ENCODE results near the gene F12. TPM values are rescaled to one million over a fixed set of nuclear protein-coding genes. Genes with fewer than 3 reads are reported as not detected.

F12 gene
- total and polyA plus RNA-seq, 2 of the 8 experiments (the other 6 are each of a cell fraction or from before 2014, with no cell fraction given), result 6.5 to 7.8 TPM

DNA sequence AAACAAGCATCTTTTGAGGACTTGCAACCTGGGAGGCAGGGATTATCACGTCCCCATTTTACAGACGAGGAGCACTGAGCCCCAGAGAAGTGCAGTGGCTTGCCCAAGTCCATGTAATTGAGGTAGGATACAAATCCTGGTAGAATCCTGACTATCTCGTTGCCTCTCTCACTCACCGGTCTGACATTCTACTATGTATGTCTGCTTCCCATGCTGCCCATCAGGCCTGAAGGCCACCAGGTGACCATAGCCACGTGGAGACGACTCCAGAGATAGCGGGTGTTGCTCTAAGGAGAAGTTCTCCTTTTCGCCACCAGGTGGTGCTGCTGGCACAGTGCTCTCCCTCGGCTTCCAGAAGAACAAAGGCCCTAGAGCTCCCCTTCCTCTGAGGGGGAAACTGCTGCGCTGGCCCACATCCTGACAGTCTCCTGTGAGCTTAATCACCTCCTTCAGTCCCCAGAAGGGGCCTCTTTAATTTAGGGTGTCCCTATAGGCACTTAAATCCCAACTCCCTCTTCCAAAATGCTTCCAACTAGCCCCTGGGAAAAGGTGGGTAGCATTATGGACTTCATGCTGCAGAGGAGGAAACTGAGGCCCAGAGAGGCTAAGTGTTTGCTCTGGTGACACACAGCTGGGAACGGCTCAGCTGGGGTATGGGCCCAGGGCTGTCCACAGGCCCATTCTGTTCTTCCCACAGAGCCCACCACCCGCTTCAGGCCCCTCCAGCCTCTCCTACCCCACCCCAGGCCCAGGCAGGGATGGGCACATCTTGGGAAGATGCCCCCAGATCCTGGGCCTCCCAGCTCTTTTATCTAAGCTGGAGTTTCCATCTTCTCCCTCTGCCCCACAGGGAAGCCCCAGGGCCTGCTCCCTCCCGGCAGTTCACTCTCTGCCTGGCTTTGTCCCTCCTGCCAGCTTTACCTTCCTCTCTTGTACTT lies 18.7 kb downstream of the F12 start (continued):
- no peak for TF ChIP-seq RFX5 (IDR thresholded peaks at IDR 0.05; ENCODE audit: borderline replicate concordance, low read depth, low read length)
- TF ChIP-seq TAF1 (IDR thresholded peaks at IDR 0.05; ENCODE audit: low read depth, low read length), result no peak
- TF ChIP-seq ZNF274 (IDR thresholded peaks at IDR 0.05; ENCODE audit: borderline replicate concordance, extremely low read depth, low read length), result no peak
- TF ChIP-seq, protein P1, sequence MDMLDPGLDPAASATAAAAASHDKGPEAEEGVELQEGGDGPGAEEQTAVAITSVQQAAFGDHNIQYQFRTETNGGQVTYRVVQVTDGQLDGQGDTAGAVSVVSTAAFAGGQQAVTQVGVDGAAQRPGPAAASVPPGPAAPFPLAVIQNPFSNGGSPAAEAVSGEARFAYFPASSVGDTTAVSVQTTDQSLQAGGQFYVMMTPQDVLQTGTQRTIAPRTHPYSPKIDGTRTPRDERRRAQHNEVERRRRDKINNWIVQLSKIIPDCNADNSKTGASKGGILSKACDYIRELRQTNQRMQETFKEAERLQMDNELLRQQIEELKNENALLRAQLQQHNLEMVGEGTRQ (IDR thresholded peaks at IDR 0.05; ENCODE audit: low read length), result peak; percentile 87
- TF ChIP-seq, protein P2, sequence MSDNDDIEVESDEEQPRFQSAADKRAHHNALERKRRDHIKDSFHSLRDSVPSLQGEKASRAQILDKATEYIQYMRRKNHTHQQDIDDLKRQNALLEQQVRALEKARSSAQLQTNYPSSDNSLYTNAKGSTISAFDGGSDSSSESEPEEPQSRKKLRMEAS (IDR thresholded peaks at IDR 0.05), result peak; percentile 98
- TF ChIP-seq, protein P3, sequence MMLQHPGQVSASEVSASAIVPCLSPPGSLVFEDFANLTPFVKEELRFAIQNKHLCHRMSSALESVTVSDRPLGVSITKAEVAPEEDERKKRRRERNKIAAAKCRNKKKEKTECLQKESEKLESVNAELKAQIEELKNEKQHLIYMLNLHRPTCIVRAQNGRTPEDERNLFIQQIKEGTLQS (IDR thresholded peaks at IDR 0.05; ENCODE audit: insufficient read depth, low read depth, low read length), result peak; percentile 83
- TF ChIP-seq SP2 (IDR thresholded peaks at IDR 0.05; ENCODE audit: low read length), result no peak
- 0 out of 2 replicates have a peak, but pooled peaks have one; percentile 10 for TF ChIP-seq YY1 (IDR thresholded peaks at IDR 0.05; ENCODE audit: low read depth, low read length)
- TF ChIP-seq NANOG (IDR thresholded peaks at IDR 0.05; ENCODE audit: insufficient read depth, low read depth, low read length, poor library complexity, severe bottlenecking), result no peak
- TF ChIP-seq EZH2 (IDR thresholded peaks at IDR 0.05; ENCODE audit: low read depth, low read length, severe bottlenecking), result no peak
- TF ChIP-seq JUND (IDR thresholded peaks at IDR 0.05; ENCODE audit: low read length), result 0 out of 2 replicates have a peak, but pooled peaks have one; percentile 14
- peak in 1 of 2 experiments; percentile 85; a peak in 1 of 4 replicates for TF ChIP-seq HDAC2 (IDR thresholded peaks at IDR 0.05; ENCODE audit: borderline replicate concordance in 1 of 2, low read depth in 2 of 2, low read length in 2 of 2)
- TF ChIP-seq, protein P4, sequence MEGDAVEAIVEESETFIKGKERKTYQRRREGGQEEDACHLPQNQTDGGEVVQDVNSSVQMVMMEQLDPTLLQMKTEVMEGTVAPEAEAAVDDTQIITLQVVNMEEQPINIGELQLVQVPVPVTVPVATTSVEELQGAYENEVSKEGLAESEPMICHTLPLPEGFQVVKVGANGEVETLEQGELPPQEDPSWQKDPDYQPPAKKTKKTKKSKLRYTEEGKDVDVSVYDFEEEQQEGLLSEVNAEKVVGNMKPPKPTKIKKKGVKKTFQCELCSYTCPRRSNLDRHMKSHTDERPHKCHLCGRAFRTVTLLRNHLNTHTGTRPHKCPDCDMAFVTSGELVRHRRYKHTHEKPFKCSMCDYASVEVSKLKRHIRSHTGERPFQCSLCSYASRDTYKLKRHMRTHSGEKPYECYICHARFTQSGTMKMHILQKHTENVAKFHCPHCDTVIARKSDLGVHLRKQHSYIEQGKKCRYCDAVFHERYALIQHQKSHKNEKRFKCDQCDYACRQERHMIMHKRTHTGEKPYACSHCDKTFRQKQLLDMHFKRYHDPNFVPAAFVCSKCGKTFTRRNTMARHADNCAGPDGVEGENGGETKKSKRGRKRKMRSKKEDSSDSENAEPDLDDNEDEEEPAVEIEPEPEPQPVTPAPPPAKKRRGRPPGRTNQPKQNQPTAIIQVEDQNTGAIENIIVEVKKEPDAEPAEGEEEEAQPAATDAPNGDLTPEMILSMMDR (IDR thresholded peaks at IDR 0.05; ENCODE audit: control extremely low read depth in 1 of 3, insufficient read depth in 1 of 3, low read depth in 1 of 3, low read length in 3 of 3), result peak in 2 of 3 experiments; percentile 97; a peak in 3 of 4 replicates
